CD4-positive, alpha-beta T cell treated with Interleukin-4 for 1 hour (primary cell): Measurements from ENCODE around the gene CTSD.

Source experiments
- DNase-seq, 2 donors: peaks; one replicate each; pipeline ENCODE4 v3.0.0-alpha.2; 2020 to 2022

CTSD gene

DNA sequence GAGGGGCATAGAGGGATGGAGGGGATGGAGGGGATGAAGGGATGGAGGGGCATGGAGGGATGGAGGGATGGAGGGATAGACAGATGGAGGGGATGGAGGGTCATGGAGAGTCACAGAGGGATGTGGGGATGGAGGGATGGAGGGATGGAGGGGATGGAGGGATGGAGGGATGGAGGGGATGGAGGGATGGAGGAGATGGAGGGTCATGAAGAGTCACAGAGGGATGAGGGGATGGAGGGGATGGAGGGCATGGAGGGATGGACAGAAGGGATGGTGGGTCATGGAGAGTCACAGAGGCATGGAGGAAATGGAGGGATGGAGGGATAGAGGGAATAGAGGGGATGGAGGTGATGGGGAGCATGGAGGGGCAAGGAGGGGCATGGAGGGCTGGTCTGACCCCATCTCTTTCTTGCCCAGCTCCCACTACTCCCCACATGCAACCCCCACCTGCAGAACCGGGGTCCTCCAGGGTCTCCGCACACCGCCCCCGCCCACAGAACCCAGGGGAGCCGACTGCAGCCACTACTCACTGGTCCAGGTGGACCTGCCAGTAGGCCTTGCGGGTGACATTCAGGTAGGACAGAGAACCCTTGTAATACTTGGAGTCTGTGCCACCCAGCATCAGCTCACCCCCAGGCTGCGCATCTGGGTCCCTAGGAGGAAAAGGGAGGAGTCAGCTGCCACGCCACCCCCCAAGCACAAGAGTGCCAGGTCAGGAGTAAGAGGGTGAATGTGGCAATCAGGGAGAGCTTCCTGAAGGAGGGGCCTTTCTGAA is 9.2 kb downstream of the CTSD start:
- no peak for DNase-seq

GRCh38 chr11:1753929-1754305 is 9.8 kb downstream of the CTSD start:
- DNase-seq: no peak

- DNase-seq: no peak
Measured at GRCh38 chr11:1753229-1753928, 10.3 kb downstream of the CTSD start.

DNA sequence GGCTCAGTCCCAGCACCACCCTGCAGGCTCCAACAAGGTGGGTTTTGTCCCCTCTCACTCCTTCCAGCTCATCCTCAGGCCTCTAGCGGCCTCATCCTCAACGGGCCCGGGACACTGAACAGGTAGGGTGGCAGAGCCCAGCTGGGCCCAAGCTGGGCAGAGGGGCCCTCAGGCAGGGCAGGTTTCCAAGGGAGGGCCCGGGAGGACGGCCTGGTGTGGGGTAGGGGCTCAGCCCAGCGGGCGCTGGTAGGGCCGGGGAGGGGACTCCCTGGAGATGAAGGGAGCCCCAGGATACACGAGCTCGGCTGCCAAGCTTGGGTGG is 10.9 kb downstream of the CTSD start:
- DNase-seq: no peak

DNA sequence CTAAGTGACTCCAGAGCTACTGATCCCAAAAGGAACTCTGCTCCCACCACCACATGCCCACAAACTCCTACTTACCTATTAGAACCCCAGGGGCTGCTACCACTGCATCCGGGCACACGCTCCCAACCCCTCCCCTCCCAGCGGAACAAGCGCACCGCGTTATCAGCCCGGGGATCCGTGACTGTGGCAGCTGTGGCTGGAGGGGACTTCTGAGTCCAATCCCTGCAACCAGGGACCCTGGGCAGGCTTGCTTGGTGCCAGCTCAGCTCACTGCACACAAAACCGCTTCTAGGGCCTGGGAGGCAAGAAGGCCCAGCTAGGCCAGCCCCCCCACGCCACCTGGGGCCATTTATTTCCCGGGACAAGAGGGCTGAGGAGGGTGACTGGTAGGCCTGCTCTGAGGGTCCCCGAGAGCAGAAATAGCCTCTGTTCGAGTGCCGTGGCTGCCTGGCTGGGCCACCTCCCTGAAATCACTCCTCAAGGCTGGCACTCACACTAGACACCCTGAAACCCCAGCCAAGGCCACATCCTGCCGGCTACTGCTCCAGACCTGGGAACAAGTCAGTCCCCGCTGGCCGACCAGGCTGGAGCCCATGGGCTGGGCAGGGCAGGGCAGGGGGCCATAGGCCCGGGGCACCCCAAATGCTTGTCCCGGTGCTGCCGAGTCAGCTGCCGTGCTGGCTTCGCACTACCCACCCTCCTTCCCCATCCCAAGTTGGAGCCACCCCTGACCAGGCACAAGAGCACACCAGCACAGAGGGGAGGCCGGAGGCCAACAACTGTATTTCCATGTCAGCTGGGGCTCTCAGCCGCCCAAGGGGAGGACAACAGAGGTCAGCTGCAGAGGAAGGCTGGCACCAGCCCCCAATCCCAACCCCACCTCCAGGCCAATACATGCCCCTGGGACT is 11.5 kb downstream of the CTSD start:
- DNase-seq: no peak

DNA sequence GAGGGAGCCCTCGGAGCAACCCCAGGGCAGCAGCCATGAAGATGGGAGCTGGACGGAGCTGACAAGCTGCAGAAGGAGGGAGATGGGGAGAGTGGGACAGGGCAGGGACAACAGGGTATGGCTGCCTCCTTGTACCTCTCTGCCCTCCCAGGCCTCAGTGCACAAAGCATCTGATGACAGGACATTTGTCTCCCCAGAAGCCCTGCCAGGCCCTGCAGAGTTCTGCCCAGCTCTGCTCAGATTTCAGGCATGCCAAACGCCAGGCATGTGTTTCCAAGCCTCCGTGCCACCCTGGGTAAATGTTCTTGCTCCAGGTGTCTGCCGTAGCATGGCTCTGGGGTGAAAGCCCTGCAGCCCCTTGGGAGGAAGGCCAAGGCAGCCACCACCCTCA is 12.2 kb downstream of the CTSD start:
- DNase-seq: no peak

GRCh38 chr11:1750840-1751530 is 12.7 kb downstream of the CTSD start:
- DNase-seq: no peak

GRCh38 chr11:1750481-1750839 is 13.3 kb downstream of the CTSD start, which contains the start of gene IFITM10:
Gene IFITM10 (minus strand): TSS chr11:1750595. CDS start chr11:1750442, 153 bp downstream.
- no peak for DNase-seq

- no peak for DNase-seq
Measured at GRCh38 chr11:1749395-1750351, 14.1 kb downstream of the CTSD start.

GRCh38 chr11:1748636-1749394 is 14.9 kb downstream of the CTSD start:
- DNase-seq: no peak

DNA sequence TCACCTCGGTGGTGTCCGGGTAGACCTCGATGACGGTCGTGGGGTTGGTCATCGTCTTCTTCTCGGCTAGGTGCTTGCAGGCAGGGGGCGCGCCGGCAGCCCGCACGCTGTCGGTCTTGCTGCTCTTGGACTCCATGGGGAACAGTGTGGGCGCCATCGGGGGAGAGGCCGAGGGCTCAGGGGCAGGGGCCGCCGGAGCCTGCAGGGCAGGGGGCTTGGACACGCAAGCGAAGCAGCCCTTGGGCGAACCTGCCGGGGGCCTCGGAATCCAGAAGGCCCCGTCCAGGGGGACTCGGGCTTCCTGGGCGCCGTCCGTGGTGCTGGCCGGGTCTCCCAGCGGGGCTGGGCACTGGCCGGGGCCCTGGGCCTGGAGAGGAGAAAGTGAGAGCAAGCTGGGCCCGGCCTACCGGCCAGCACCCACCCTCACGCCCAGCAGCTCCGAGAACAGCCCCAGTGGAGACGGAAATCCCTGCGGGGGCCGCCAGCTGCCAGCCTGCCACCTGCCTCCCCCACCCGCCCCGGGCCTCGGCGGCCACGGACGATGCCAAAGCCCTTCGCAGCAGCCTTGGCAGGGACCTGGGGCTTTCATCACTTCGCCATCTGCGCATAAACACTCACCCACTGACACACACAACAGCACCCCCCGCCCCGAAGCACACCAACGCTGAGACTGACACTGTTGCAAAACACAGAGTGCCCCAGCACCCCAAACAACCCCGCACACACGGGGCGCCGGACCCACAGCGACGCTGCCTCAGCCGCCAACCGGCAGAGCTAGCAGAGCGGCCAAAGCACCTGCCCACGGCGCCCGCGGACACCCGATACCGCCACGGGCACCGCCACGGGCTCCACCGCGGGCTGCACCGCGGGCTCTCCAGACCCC is 15.7 kb downstream of the CTSD start:
- no peak for DNase-seq

DNA sequence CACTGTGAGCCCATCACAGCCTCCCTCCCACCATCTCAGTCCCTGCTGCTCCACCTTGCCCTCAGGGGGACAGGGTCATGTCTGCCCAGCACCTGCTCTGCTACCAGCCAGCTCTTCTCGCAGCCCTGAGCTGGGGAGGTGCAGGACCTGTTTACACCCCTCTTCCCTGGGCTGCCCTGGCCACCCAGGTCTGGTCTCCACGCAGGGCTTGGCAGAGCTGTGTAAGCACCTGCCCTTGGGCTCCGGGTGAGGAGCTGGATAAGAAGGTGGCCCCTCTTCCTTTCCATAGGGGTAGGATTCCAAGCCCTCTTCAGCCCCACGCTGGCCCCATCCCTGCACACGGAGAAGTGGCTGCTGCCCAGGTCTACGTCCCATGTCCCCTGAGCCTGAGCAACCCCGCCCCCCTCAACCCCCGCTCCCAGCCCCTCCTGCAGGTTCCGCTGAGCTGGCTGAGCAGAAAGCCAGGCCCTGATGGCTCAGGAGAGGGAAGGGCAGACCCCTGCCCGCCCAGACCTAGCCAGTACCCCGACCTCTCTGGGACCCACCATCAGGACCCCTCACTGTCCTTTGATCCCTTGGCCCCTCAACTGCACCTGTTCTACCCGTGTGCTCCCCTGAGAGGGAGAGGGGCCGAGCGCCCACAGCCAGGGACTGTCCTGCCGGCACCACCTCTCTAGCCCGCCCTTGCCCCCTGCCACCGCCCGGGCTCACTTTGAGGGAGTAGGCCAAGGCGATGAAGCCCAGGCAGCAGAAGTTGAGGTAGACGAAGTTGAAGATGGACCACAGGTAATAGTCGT is 16.6 kb downstream of the CTSD start:
- no peak for DNase-seq

DNA sequence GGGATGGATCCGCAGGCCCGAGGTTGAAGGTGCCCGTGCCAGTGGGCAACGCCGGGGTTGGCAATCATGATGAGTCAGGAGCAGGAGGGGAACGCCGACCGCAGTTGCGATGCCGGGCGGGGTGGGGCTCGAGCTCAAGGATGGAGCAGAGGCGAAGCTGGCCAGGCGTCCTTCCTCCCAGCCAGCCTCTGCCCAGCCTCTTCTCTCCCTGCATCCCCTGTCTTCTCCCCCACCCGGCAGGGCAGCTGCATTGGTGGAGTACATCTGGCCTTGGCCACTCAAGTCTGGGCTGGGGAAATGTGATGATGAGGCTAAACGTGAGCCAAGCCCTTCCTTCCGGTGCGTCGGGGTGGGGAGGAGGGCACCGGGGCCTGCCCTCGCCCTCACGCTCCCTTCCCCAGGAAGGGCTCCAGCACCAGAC is 17.2 kb downstream of the CTSD start:
- no peak for DNase-seq

- DNase-seq: no peak
Measured at GRCh38 chr11:1745701-1746320, 17.9 kb downstream of the CTSD start.

GRCh38 chr11:1744891-1745700 is 18.6 kb downstream of the CTSD start:
- no peak for DNase-seq

- DNase-seq: no peak
Measured at GRCh38 chr11:1744137-1744886, 19.4 kb downstream of the CTSD start.

DNA sequence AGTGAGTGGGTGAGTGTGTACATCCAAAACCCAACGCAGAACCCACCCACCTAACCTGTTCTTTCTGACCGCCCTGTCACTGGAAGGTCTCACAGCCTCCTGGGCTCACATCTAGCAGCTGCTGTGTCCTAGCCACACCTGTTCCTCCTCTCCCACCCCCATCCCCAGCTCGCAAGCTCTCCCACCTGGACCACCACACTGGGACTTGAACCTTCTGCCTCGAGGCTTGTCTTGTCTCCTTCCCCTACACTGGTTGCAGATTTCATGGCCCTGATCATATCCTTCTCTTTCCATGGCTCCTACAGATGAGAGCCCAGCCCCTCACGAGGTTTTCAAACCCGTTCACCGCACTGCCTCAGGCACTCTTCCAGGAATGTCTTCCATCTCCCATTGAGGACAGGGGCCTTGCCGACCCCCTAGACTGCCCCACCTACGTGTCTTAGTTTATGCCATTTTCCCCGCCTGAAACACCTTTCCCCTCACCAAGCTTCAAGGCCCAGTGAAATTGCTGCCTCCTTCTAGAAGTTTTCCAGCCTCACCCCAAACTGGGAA is 20.1 kb downstream of the CTSD start:
- no peak for DNase-seq
